H1 (cell line): ENCODE measurements around the gene INCENP. TPM values are rescaled to one million over a fixed set of nuclear protein-coding genes. Genes with fewer than 3 reads are reported as not detected.

Experiments used
- CTCF ChIA-PET: fragments of 300-600 bp; sonication (Branson Sonifier 250); formaldehyde crosslinking; loops from one replicate; lab custom pipeline; 2021; ENCODE audit not compliant: partially characterized antibody; lab: Charles Lee
- POLR2A ChIA-PET: fragments of 300-600 bp; sonication (Branson Sonifier 250); formaldehyde crosslinking; loops from one replicate; lab custom pipeline; 2021; ENCODE audit warnings: inconsistent platforms; ENCODE audit not compliant: partially characterized antibody; lab: Charles Lee
- DNase-seq, 2 experiments: peaks; one replicate each; pipeline versions ENCODE4 v3.0.0 to v3.0.0-alpha.2; 2010 to 2022; ENCODE audit warnings: low spot score in 2 of 2, low read depth in 1 of 2, mixed read lengths in 1 of 2
- FAIRE-seq: peaks from 2 replicates; lab custom pipeline; 2011; peaks lifted over from hg19 to GRCh38; lab: Jason Lieb, UNC
- H2AFZ ChIP-seq: 2 replicates; pipeline ENCODE4 v1.8.1; 2012; ENCODE audit warnings: low read length, inconsistent platforms
- H2AK5ac ChIP-seq: 2 replicates; pipeline ENCODE4 v1.6.1; 2013; ENCODE audit warnings: low read depth, low read length
- H2BK120ac ChIP-seq: replicated peaks from 2 replicates; pipeline ENCODE3; 2013; ENCODE audit warnings: low read depth, low read length, inconsistent platforms
- H2BK12ac ChIP-seq: 2 replicates; pipeline ENCODE4 v1.6.1; 2013; ENCODE audit warnings: low read depth, low read length
- H2BK15ac ChIP-seq: 2 replicates; pipeline ENCODE4 v1.6.1; 2013; ENCODE audit warnings: low read length
- H2BK20ac ChIP-seq: 2 replicates; pipeline ENCODE4 v1.6.1; 2013; ENCODE audit warnings: low read length
- H2BK5ac ChIP-seq: 2 replicates; pipeline ENCODE4 v1.6.1; 2013; ENCODE audit warnings: low read depth, low read length
- H3K14ac ChIP-seq: 2 replicates; pipeline ENCODE4 v1.6.1; 2013; ENCODE audit warnings: inconsistent platforms; ENCODE audit not compliant: insufficient read length
- H3K18ac ChIP-seq: 2 replicates; pipeline ENCODE4 v1.6.1; 2013; ENCODE audit warnings: low read length; ENCODE audit errors: extremely low read depth
- H3K23ac ChIP-seq: 2 replicates; pipeline ENCODE4 v1.6.1; 2013; ENCODE audit warnings: inconsistent platforms; ENCODE audit not compliant: insufficient read length
- H3K23me2 ChIP-seq: 2 replicates; pipeline ENCODE4 v1.6.1; 2013; ENCODE audit warnings: low read depth, low read length
- H3K27ac ChIP-seq: 2 replicates; pipeline ENCODE4 v1.6.1; 2011; ENCODE audit warnings: low read depth, low read length, inconsistent platforms
- H3K27me3 ChIP-seq, 4 experiments: replicated peaks in 1 of 4; 1 replicate in 1 of 4; 2 replicates in 3 of 4; pipeline versions ENCODE4 v1.6.1 to v1.8.1; 2011 to 2013; ENCODE audit warnings: low read length in 3 of 4, mild to moderate bottlenecking in 3 of 4, inconsistent platforms in 2 of 4, mixed read lengths in 2 of 4, moderate library complexity in 1 of 4; ENCODE audit not compliant: control insufficient read depth in 3 of 4, insufficient read depth in 3 of 4; ENCODE audit errors: extremely low read depth in 1 of 4
- H3K36me3 ChIP-seq, 4 experiments: 2 replicates each; pipeline versions ENCODE4 v1.6.1 to v1.8.1; 2011 to 2013; ENCODE audit warnings: mild to moderate bottlenecking in 4 of 4, low read length in 3 of 4, moderate library complexity in 2 of 4, control low read depth in 1 of 4, inconsistent platforms in 1 of 4; ENCODE audit not compliant: insufficient read depth in 4 of 4, control insufficient read depth in 2 of 4
- H3K4ac ChIP-seq: replicated peaks from 2 replicates; pipeline ENCODE3; 2013; ENCODE audit warnings: low read length, low read depth, mixed read lengths, inconsistent platforms; ENCODE audit not compliant: insufficient read length
- H3K4me1 ChIP-seq, 4 experiments: replicated peaks in 1 of 4; 1 replicate in 1 of 4; 2 replicates in 3 of 4; pipeline versions ENCODE4 v1.6.1 to v1.8.1; 2011 to 2013; ENCODE audit warnings: low read length in 3 of 4, inconsistent platforms in 2 of 4, mixed read lengths in 1 of 4; ENCODE audit not compliant: insufficient read depth in 4 of 4, control insufficient read depth in 3 of 4
- H3K4me2 ChIP-seq, 2 experiments: 2 replicates each; pipeline versions ENCODE4 v1.6.1 to v1.8.1; 2011 to 2013; ENCODE audit warnings: low read depth in 2 of 2, low read length in 2 of 2, control low read depth in 1 of 2, inconsistent platforms in 1 of 2, mild to moderate bottlenecking in 1 of 2; ENCODE audit not compliant: insufficient read depth in 1 of 2
- H3K4me3 ChIP-seq, 4 experiments: fragments of 200-600, 300-600 bp in 1 of 4; sonication (generic), shearing (Covaris generic), sonication (Bioruptor Twin) in 1 of 4; 2 replicates each; pipeline versions ENCODE4 v1.5.1 to v1.8.1; 2011 to 2016; ENCODE audit warnings: low read length in 4 of 4, low read depth in 3 of 4, control low read depth in 2 of 4, inconsistent platforms in 2 of 4, mild to moderate bottlenecking in 2 of 4, mixed read lengths in 1 of 4, moderate library complexity in 1 of 4; ENCODE audit not compliant: insufficient read depth in 2 of 4; ENCODE audit errors: extremely low read depth in 1 of 4
- H3K56ac ChIP-seq: replicated peaks from 2 replicates; pipeline ENCODE3; 2013; ENCODE audit warnings: low read depth, mild to moderate bottlenecking, mixed read lengths, low read length, inconsistent platforms; ENCODE audit not compliant: insufficient read length
- H3K79me1 ChIP-seq: 2 replicates; pipeline ENCODE4 v1.6.1; 2013; ENCODE audit warnings: low read depth, low read length, control low read depth
- H3K79me2 ChIP-seq, 2 experiments: 2 replicates each; pipeline versions ENCODE4 v1.6.1 to v1.8.1; 2012 to 2013; ENCODE audit warnings: low read length in 2 of 2, mild to moderate bottlenecking in 2 of 2, inconsistent platforms in 1 of 2; ENCODE audit not compliant: insufficient read depth in 2 of 2, control insufficient read depth in 1 of 2
- H3K9ac ChIP-seq, 4 experiments: replicated peaks in 1 of 4; 1 replicate in 1 of 4; 2 replicates in 3 of 4; pipeline versions ENCODE4 v1.6.1 to v1.8.1; 2011 to 2013; ENCODE audit warnings: low read depth in 3 of 4, low read length in 3 of 4, control low read depth in 2 of 4, mild to moderate bottlenecking in 2 of 4, moderate library complexity in 2 of 4, inconsistent platforms in 1 of 4; ENCODE audit errors: extremely low read depth in 1 of 4
- H3K9me3 ChIP-seq, 2 experiments: 2 replicates each; pipeline versions ENCODE4 v1.6.1 to v1.8.1; 2012 to 2013; ENCODE audit warnings: mild to moderate bottlenecking in 2 of 2, moderate library complexity in 2 of 2, control low read depth in 1 of 2, inconsistent platforms in 1 of 2, low read depth in 1 of 2, low read length in 1 of 2, mixed read lengths in 1 of 2; ENCODE audit not compliant: insufficient read depth in 2 of 2
- H4K20me1 ChIP-seq, 2 experiments: replicated peaks in 1 of 2; 2 replicates each; pipeline versions ENCODE3 to v1.8.1; 2011 to 2013; ENCODE audit warnings: inconsistent platforms in 2 of 2, low read length in 2 of 2, mild to moderate bottlenecking in 1 of 2; ENCODE audit not compliant: insufficient read depth in 2 of 2, control insufficient read depth in 1 of 2
- H4K5ac ChIP-seq: 2 replicates; pipeline ENCODE4 v1.6.1; 2013; ENCODE audit warnings: low read length, low read depth, mixed read lengths, inconsistent platforms; ENCODE audit not compliant: insufficient read length
- H4K8ac ChIP-seq: 2 replicates; pipeline ENCODE4 v1.8.0; 2013; ENCODE audit warnings: mild to moderate bottlenecking, moderate library complexity, low read length, inconsistent platforms; ENCODE audit not compliant: insufficient read depth; ENCODE audit errors: extremely low read depth
- H4K91ac ChIP-seq: replicated peaks from 2 replicates; pipeline ENCODE3; 2013; ENCODE audit warnings: low read length, mixed read lengths, inconsistent platforms; ENCODE audit not compliant: insufficient read length
- HDAC2 ChIP-seq, 2 experiments: fragments of 300-600 bp in 1 of 2; sonication (generic) in 1 of 2; IDR thresholded peaks; 2 replicates each; pipeline ENCODE4 v1.6.1; 2011 to 2012; ENCODE audit warnings: low read depth in 2 of 2, low read length in 2 of 2, mild to moderate bottlenecking in 2 of 2, moderate library complexity in 2 of 2, borderline replicate concordance in 1 of 2, inconsistent platforms in 1 of 2
- SIN3A ChIP-seq, 2 experiments: IDR thresholded peaks in 1 of 2; conservative IDR thresholded peaks in 1 of 2; 2 replicates each; pipeline ENCODE4 v1.6.1; 2011 to 2012; ENCODE audit warnings: low read length in 2 of 2, improper control_type of control experiment in 1 of 2, low read depth in 1 of 2, mild to moderate bottlenecking in 1 of 2
- TBP ChIP-seq: IDR thresholded peaks from 2 replicates; pipeline ENCODE4 v1.6.1; 2011; ENCODE audit warnings: low read depth, low read length, improper control_type of control experiment
- WGBS, 2 experiments: shearing (Covaris generic) in 1 of 2; methylation state at CpG; one replicate each; pipeline versions ENCODE4 v1.1.6 to v1.1.7; 2013 to 2015; ENCODE audit warnings: low lambda C conversion rate in 2 of 2, mixed read lengths in 2 of 2, inconsistent platforms in 1 of 2, low coverage in 1 of 2, missing lambda C conversion rate in 1 of 2; ENCODE audit not compliant: insufficient replicate concordance in 2 of 2, insufficient coverage in 1 of 2, insufficient read length in 1 of 2; ENCODE audit errors: extremely low coverage in 1 of 2, missing lambda C conversion rate in 1 of 2; 5-methylcytosine and 5-hydroxymethylcytosine counted together
- polyA plus RNA-seq, 7 experiments: library from polyadenylated mRNA; depleted of rRNA in 3 of 7; stranded (reverse) in 5 of 7; unstranded in 2 of 7; fragments of >200 nt in 5 of 7; fragments of 200-250 nt in 2 of 7; gene quantifications; 1 replicate in 5 of 7; 2 replicates in 1 of 7; 4 replicates in 1 of 7; pipeline versions ENCODE4 v1.2.1 to v1.2.3, GENCODE V29; 2011 to 2013; ENCODE audit warnings: missing spikeins in 2 of 7, mixed read lengths in 2 of 7
- total RNA-seq: library from RNA; stranded (reverse); fragmentation: NEBNext Ultra II Directional; extraction: Animal tissue kit (Norgen Biotek cat#: 25700); gene quantifications from 2 replicates; pipeline ENCODE4 v1.2.1, GENCODE V29; 2021

The INCENP gene
- total and polyA plus RNA-seq, 2 of the 8 experiments (the other 6 are each of a cell fraction or from before 2014, with no cell fraction given): 25.4 to 132 TPM

DNA sequence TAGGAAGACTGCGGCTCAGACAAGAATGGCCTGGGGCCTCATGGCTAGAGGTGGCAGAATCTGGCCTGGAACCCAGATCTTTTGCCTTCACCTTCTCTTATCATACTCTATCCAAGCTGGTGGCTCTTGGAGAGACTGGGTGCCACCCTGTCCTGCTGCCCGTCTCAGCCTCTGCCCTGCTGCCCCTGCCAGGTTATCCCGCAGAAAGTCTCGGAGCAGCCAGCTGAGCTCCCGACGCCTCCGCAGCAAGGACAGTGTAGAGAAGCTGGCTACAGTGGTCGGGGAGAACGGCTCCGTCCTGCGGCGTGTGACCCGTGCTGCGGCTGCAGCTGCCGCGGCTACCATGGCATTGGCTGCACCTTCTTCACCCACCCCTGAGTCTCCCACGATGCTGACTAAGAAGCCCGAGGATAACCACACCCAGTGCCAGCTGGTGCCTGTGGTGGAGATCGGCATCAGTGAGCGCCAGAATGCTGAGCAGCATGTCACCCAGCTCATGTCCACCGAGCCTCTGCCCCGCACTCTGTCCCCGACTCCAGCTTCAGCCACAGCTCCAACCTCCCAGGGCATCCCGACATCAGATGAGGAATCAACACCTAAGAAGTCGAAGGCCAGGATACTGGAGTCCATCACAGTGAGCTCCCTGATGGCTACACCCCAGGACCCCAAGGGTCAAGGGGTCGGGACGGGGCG, 5.9 kb downstream of the INCENP start:
- Histone ChIP-seq H4K20me1 (peaks cover 35 to 44% of the 10 kb centered on the region in 2 experiments), H4K5ac (no peak overlapping the region), H3K79me1 (peaks cover 41% of the 10 kb centered on the region), H2BK15ac (no peak overlapping the region), H2BK12ac (no peak overlapping the region), H3K9ac (no peak overlapping the region), H3K18ac (no peak overlapping the region), H2BK20ac (no peak overlapping the region), H4K8ac (no peak overlapping the region), H3K14ac (no peak overlapping the region), H2AFZ (no peak overlapping the region), H3K9me3 (no peaks in the 10 kb centered on the region), H3K4me1 (peaks cover 0 to 10% (median 7%) of the 10 kb centered on the region in 4 experiments; a peak in 5 of 7 replicates), H3K23me2 (peaks cover 3% of the 10 kb centered on the region), H2BK120ac (no peak overlapping the region), H3K79me2 (peaks cover 39 to 97% of the 10 kb centered on the region in 2 experiments), H3K23ac (no peak overlapping the region), H2AK5ac (no peak overlapping the region), H2BK5ac (no peak overlapping the region), H3K4me3 (no peak overlapping the region), H3K27me3 (no peaks in the 10 kb centered on the region), H3K27ac (no peak overlapping the region), H3K4me2 (no peak overlapping the region), H3K56ac (no peak overlapping the region), H3K36me3 (peaks cover 20 to 33% (median 31%) of the 10 kb centered on the region in 4 experiments), H4K91ac (no peak overlapping the region), H3K4ac (no peak overlapping the region)
- FAIRE-seq (no peak), DNase-seq (no peak)
- ChIA-PET POLR2A (interaction anchor here (0.7 kb wide), 1 partner anchor 322 kb away, joined by 3 read pairs; no protein-coding TSS in a partner anchor), CTCF (interaction anchor here (0.6 to 1.8 kb wide), 5 partner anchors 10 to 1231 kb away, joined by 3 to 6 read pairs (median 3); no protein-coding TSS in a partner anchor)
- 95% methylated on average over 26 of the region's 28 CpGs; no CpG with 5 or more reads in 1 of the 2 experiments for WGBS, 2 experiments
- TF ChIP-seq SIN3A (conservative IDR thresholded peaks at IDR 0.05 in 1 of 2, IDR thresholded peaks at IDR 0.05 in 1 of 2; ENCODE audit: low read depth in 1 of 2, low read length in 2 of 2) (no peak), TBP (no peak), HDAC2 (IDR thresholded peaks at IDR 0.05; ENCODE audit: borderline replicate concordance in 1 of 2, low read depth in 2 of 2, low read length in 2 of 2) (no peak)
